Endothelial cell of umbilical vein (primary cell): ENCODE data around the gene RFX1. TPM values are rescaled to one million over a fixed set of nuclear protein-coding genes. Genes with fewer than 3 reads are reported as not detected.

ENCODE experiments used
- BruUV-seq: library from RNA; stranded (reverse); fragments of 400-500 nt; replicated peaks from 2 replicates; lab custom pipeline; 2021; lab: Mats Ljungman, UMichigan
- CTCF ChIA-PET: fragments of 300-600, 350-600 bp; sonication (Branson Sonifier 250); formaldehyde crosslinking; loops from one replicate; lab custom pipeline; 2021; ENCODE audit warnings: antibody characterized with exemption, inconsistent platforms; lab: Charles Lee
- POLR2A ChIA-PET: fragments of 300-600, 350-600 bp; sonication (Branson Sonifier 250); formaldehyde crosslinking; loops from one replicate; lab custom pipeline; 2021; ENCODE audit warnings: antibody characterized with exemption, inconsistent platforms; lab: Charles Lee
- DNase-seq: peaks from one replicate; pipeline ENCODE4 v3.0.0-alpha.2; 2011; ENCODE audit warnings: low read depth, low spot score
- FAIRE-seq: peaks from 2 replicates; lab custom pipeline; 2011; peaks lifted over from hg19 to GRCh38; lab: Jason Lieb, UNC
- H2AFZ ChIP-seq: 2 replicates; pipeline ENCODE4 v1.6.0; 2012; ENCODE audit warnings: low read depth, low read length, control low read depth, inconsistent platforms
- H3K27ac ChIP-seq: 2 replicates; pipeline ENCODE4 v1.5.1; 2011; ENCODE audit warnings: low read depth, mild to moderate bottlenecking, control low read depth, low read length, moderate library complexity; ENCODE audit not compliant: insufficient read depth
- H3K27me3 ChIP-seq, 2 experiments: 2 replicates each; pipeline versions ENCODE4 v1.6.0 to v1.6.1; 2011; ENCODE audit warnings: low read length in 2 of 2, mixed read lengths in 1 of 2; ENCODE audit not compliant: control insufficient read depth in 2 of 2, insufficient read depth in 2 of 2
- H3K36me3 ChIP-seq, 2 experiments: 2 replicates in 1 of 2; 3 replicates in 1 of 2; pipeline ENCODE4 v1.5.1; 2011; ENCODE audit warnings: low read length in 2 of 2, mild to moderate bottlenecking in 1 of 2, moderate library complexity in 1 of 2; ENCODE audit not compliant: control insufficient read depth in 2 of 2, insufficient read depth in 2 of 2; ENCODE audit errors: extremely low read depth in 1 of 2
- H3K4me1 ChIP-seq: 3 replicates; pipeline ENCODE4 v1.5.1; 2011; ENCODE audit warnings: mild to moderate bottlenecking, low read length; ENCODE audit not compliant: control insufficient read depth, insufficient read depth; ENCODE audit errors: extremely low read depth
- H3K4me2 ChIP-seq: 2 replicates; pipeline ENCODE4 v1.6.1; 2011; ENCODE audit warnings: low read length, control low read depth, mixed read lengths; ENCODE audit not compliant: insufficient read depth
- H3K4me3 ChIP-seq, 3 experiments: fragments of 200-600 bp in 1 of 3; sonication (generic), shearing (Covaris generic) in 1 of 3; replicated peaks in 1 of 3; 2 replicates each; pipeline ENCODE4 v1.5.1; 2011 to 2016; ENCODE audit warnings: control low read depth in 3 of 3, low read length in 3 of 3, mild to moderate bottlenecking in 2 of 3, inconsistent platforms in 1 of 3, low read depth in 1 of 3, moderate library complexity in 1 of 3; ENCODE audit not compliant: insufficient read depth in 1 of 3
- H3K79me2 ChIP-seq: 2 replicates; pipeline ENCODE4 v1.6.0; 2012; ENCODE audit warnings: low read length, inconsistent platforms; ENCODE audit not compliant: control insufficient read depth, insufficient read depth
- H3K9ac ChIP-seq: replicated peaks from 2 replicates; pipeline ENCODE3; 2011; ENCODE audit warnings: low read length, control low read depth; ENCODE audit not compliant: insufficient read depth; ENCODE audit errors: extremely low read depth
- H3K9me1 ChIP-seq: replicated peaks from 3 replicates; pipeline ENCODE4 v1.6.0; 2011; ENCODE audit warnings: mild to moderate bottlenecking, low read length; ENCODE audit not compliant: control insufficient read depth, insufficient read depth; ENCODE audit errors: extremely low read depth
- H3K9me3 ChIP-seq: replicated peaks from 2 replicates; pipeline ENCODE4 v1.5.1; 2012; ENCODE audit warnings: low read length, inconsistent platforms; ENCODE audit not compliant: control insufficient read depth, insufficient read depth
- H4K20me1 ChIP-seq: replicated peaks from 2 replicates; pipeline ENCODE3; 2011; ENCODE audit warnings: mild to moderate bottlenecking, low read length; ENCODE audit not compliant: control insufficient read depth, insufficient read depth; ENCODE audit errors: extremely low read depth
- CTCF ChIP-seq, 2 donors: IDR thresholded peaks; 1 replicate in 1 of 2; 2 replicates in 1 of 2; pipeline ENCODE4 v1.5.1; 2011; ENCODE audit warnings: low read length in 2 of 2, mild to moderate bottlenecking in 2 of 2, moderate library complexity in 2 of 2, control low read depth in 1 of 2, inconsistent platforms in 1 of 2, low read depth in 1 of 2; ENCODE audit not compliant: insufficient read depth in 1 of 2; ENCODE audit errors: extremely low read depth in 1 of 2
- EZH2 ChIP-seq: IDR thresholded peaks from 2 replicates; pipeline ENCODE4 v1.6.1; 2012; ENCODE audit warnings: borderline replicate concordance, low read depth, mild to moderate bottlenecking, moderate library complexity, low read length, inconsistent platforms; ENCODE audit not compliant: severe bottlenecking
- FOS ChIP-seq: IDR thresholded peaks from 2 replicates; pipeline ENCODE4 v1.6.1; 2011; ENCODE audit warnings: mild to moderate bottlenecking, low read length, moderate library complexity, borderline replicate concordance; ENCODE audit not compliant: insufficient read depth
- GATA2 ChIP-seq: IDR thresholded peaks from 2 replicates; pipeline ENCODE4 v1.7.0; 2011; ENCODE audit warnings: low read depth, mild to moderate bottlenecking, moderate library complexity, mixed read lengths, low read length; ENCODE audit not compliant: insufficient read length, insufficient read depth
- JUN ChIP-seq: IDR thresholded peaks from 2 replicates; pipeline ENCODE4 v1.6.1; 2011; ENCODE audit warnings: borderline replicate concordance, low read depth; ENCODE audit not compliant: insufficient read length, insufficient read depth
- MAX ChIP-seq: IDR thresholded peaks from 2 replicates; pipeline ENCODE4 v1.6.1; 2011; ENCODE audit not compliant: insufficient read depth, insufficient read length
- MYC ChIP-seq: IDR thresholded peaks from one replicate; pipeline ENCODE4 v1.6.1; 2011; ENCODE audit warnings: mild to moderate bottlenecking, low read depth, low read length
- POLR2A ChIP-seq: IDR thresholded peaks from 2 replicates; pipeline ENCODE4 v1.6.1; 2012; ENCODE audit warnings: low read depth, mild to moderate bottlenecking, control low read depth, low read length
- POLR2AphosphoS5 ChIP-seq: IDR thresholded peaks from 2 replicates; pipeline ENCODE4 v1.6.1; 2012; ENCODE audit warnings: low read depth, mild to moderate bottlenecking, control low read depth, low read length, moderate library complexity; ENCODE audit not compliant: insufficient read depth
- dilution Hi-C: fragments of 300-500 bp; cut with MboI; formaldehyde crosslinking; loops from one replicate; pipeline ENCODE4 v1.15.0; 2019; ENCODE audit warnings: low sequenced_read_pairs; ENCODE audit not compliant: extremely low pct_ligation_motif_present
- intact Hi-C: fragments of 100-400 bp; cut with micrococcal nuclease; formaldehyde crosslinking; loops from one replicate; pipeline ENCODE4 v1.10.0; 2022
- polyA plus RNA-seq, 4 experiments: library from polyadenylated mRNA; depleted of rRNA in 3 of 4; stranded (reverse) in 3 of 4; unstranded in 1 of 4; fragments of >200 nt; gene quantifications; 2 replicates each; pipeline versions ENCODE4 v1.2.1 to v1.2.3, GENCODE V29; 2011 to 2012; ENCODE audit warnings: missing spikeins in 1 of 4
- total RNA-seq: library from RNA; stranded (reverse); gene quantifications from 2 replicates; pipeline ENCODE4 v1.2.3, GENCODE V29; 2021

RFX1 gene
- total and polyA plus RNA-seq, 2 donors (not counting 3 experiments of a cell fraction or from before 2014, with no cell fraction given): 2.3 to 14.7 TPM

- ChIA-PET POLR2A (no interaction called here), CTCF (interaction anchor here (0.9 kb wide), 1 partner anchor 46 kb away, joined by 3 read pairs; the partner anchor contains the start of gene IL27RA)
- H3K9ac ChIP-seq: peak overlapping the region; percentile 65
- H3K4me2 ChIP-seq: peak overlapping the region; percentile 81
- no peak overlapping the region for H3K4me3 ChIP-seq
- no peaks in the 10 kb centered on the region for H4K20me1 ChIP-seq
- H3K9me3 ChIP-seq: no peaks in the 10 kb centered on the region
- H3K27me3 ChIP-seq: no peaks in the 10 kb centered on the region
- H3K36me3 ChIP-seq: peaks cover 0 to 2% of the 10 kb centered on the region in 2 experiments
- H3K4me1 ChIP-seq: peaks cover 22% of the 10 kb centered on the region
- H2AFZ ChIP-seq: peak overlapping the region; percentile 84
- dilution Hi-C loops (no loop called here), intact Hi-C loops (loop anchor here (1.0 to 2.0 kb wide), 4 partner anchors 8 to 47 kb away; partner anchors contain the start of genes DCAF15 and RFX1)
- H3K79me2 ChIP-seq: no peaks in the 10 kb centered on the region
- no TSS peak for BruUV-seq
- H3K9me1 ChIP-seq: no peaks in the 10 kb centered on the region
- TF ChIP-seq FOS (no peak), GATA2 (no peak)
- FAIRE-seq (no peak), DNase-seq (no peak)
- peak overlapping the region; percentile 84 for H3K27ac ChIP-seq
These were observed 20.3 kb downstream of the RFX1 start for GRCh38 chr19:13985771-13986347.

GRCh38 chr19:13984875-13985741, 21.0 kb downstream of the RFX1 start:
- no TSS peak for BruUV-seq
- H2AFZ ChIP-seq: no peak overlapping the region
- ChIA-PET CTCF (interaction anchor here (0.9 kb wide), 1 partner anchor 47 kb away, joined by 3 read pairs; the partner anchor contains the start of gene IL27RA), POLR2A (no interaction called here)
- H3K9ac ChIP-seq: no peak overlapping the region
- no peak overlapping the region for H3K4me3 ChIP-seq
- H4K20me1 ChIP-seq: no peaks in the 10 kb centered on the region
- peaks cover 0 to 2% of the 10 kb centered on the region in 2 experiments for H3K36me3 ChIP-seq
- H3K4me2 ChIP-seq: no peak overlapping the region
- no peaks in the 10 kb centered on the region for H3K27me3 ChIP-seq
- dilution Hi-C loops: no loop called here
- FAIRE-seq (no peak), DNase-seq (no peak)
- H3K9me3 ChIP-seq: no peaks in the 10 kb centered on the region
- no peak overlapping the region for H3K27ac ChIP-seq
- intact Hi-C loops: no loop called here
- TF ChIP-seq GATA2 (no peak), FOS (no peak), POLR2A (no peak), CTCF (IDR thresholded peaks at IDR 0.05; ENCODE audit: extremely low read depth in 1 of 2, insufficient read depth in 1 of 2, low read depth in 1 of 2, low read length in 2 of 2) (no peak), MYC (no peak), JUN (no peak), POLR2AphosphoS5 (no peak), MAX (no peak), EZH2 (no peak)
- no peaks in the 10 kb centered on the region for H3K79me2 ChIP-seq
- H3K4me1 ChIP-seq: peaks cover 22% of the 10 kb centered on the region
- H3K9me1 ChIP-seq: no peaks in the 10 kb centered on the region
